Measurements from ENCODE around the gene KRT6B. TPM values are rescaled to one million over a fixed set of nuclear protein-coding genes. Genes with fewer than 3 reads are reported as not detected.

Gene KRT6B
- total RNA-seq (2014; rRNA removed; shearing (Covaris generic)), result not detected in 2 replicates
- polyA plus RNA-seq (2016; fragmentation: Nextera tagmentation; extraction: Ambion mirVana), result not detected in 2 replicates
- long read RNA-seq, result 0 reads

GRCh38 chr12:52452101-52452500, at the start of gene KRT6B:
Gene KRT6B (minus strand): TSS chr12:52452146. CDS start chr12:52452078, 68 bp downstream.
- no peak within 1 kb of the TSS for H3K27ac Mint-ChIP-seq
- no peak within 1 kb of the TSS for H3K4me2 ChIP-seq

More at GRCh38 chr12:52452101-52452500, at the start of gene KRT6B:
- no peaks in the 10 kb centered on the region for H3K79me2 ChIP-seq (replicated peaks; ENCODE audit: insufficient read depth)
- H3K36me3 Mint-ChIP-seq (ENCODE audit: low read depth), result no peaks in the 10 kb centered on the region
- H3K36me3 ChIP-seq (ENCODE audit: insufficient read depth), result no peaks in the 10 kb centered on the region
- no peak within 1 kb of the TSS for H3K27ac ChIP-seq (ENCODE audit: low read depth)
- TF ChIP-seq EZH2 (IDR thresholded peaks at IDR 0.05; ENCODE audit: low read depth, unreplicated experiment) (no peak), JUNB (IDR thresholded peaks at IDR 0.05; ENCODE audit: unreplicated experiment) (no peak), NANOG (IDR thresholded peaks at IDR 0.05; ENCODE audit: borderline replicate concordance) (no peak), ZNF114 (CRISPR knock-in tag; IDR thresholded peaks at IDR 0.05) (no peak), POLR2AphosphoS5 (IDR thresholded peaks at IDR 0.05; ENCODE audit: low read depth) (no peak), ZNF462 (CRISPR knock-in tag; IDR thresholded peaks at IDR 0.05) (no peak), ZNF331 (CRISPR knock-in tag; IDR thresholded peaks at IDR 0.05; ENCODE audit: low read depth) (no peak), CREB1 (CRISPR knock-in tag; IDR thresholded peaks at IDR 0.05; ENCODE audit: low read depth) (no peak), ETS1 (IDR thresholded peaks at IDR 0.05) (no peak), STAT1 (IDR thresholded peaks at IDR 0.05; ENCODE audit: unreplicated experiment) (no peak), EZH2phosphoT487 (IDR thresholded peaks at IDR 0.05; ENCODE audit: unreplicated experiment) (no peak), CTCF (conservative IDR thresholded peaks at IDR 0.05; ENCODE audit: low read depth in 2 of 2) (no peak)
- no peaks in the 10 kb centered on the region for H3K4me1 ChIP-seq (ENCODE audit: insufficient read depth)
- no peak within 1 kb of the TSS for H2AFZ ChIP-seq
- ATAC-seq (no peak), DNase-seq (ENCODE audit: low spot score) (no peak)
- H4K20me1 ChIP-seq (replicated peaks; ENCODE audit: insufficient read depth), result no peaks in the 10 kb centered on the region
- no peaks in the 10 kb centered on the region for H3K9me2 ChIP-seq (ENCODE audit: insufficient read depth)
- H3K4me3 ChIP-seq, result no peak within 1 kb of the TSS
- no peaks in the 10 kb centered on the region for H3K27me3 ChIP-seq (ENCODE audit: insufficient read depth)
- no peaks in the 10 kb centered on the region; the same call in none of the 3 replicates for H3K9me3 Mint-ChIP-seq
- H3K4me3 Mint-ChIP-seq, result no peak within 1 kb of the TSS
- peaks cover 3% of the 10 kb centered on the region for H3K27me3 Mint-ChIP-seq (ENCODE audit: insufficient read depth, low read depth, poor library complexity)
- H3F3A ChIP-seq (replicated peaks; ENCODE audit: low read depth), result no peaks in the 10 kb centered on the region
- peaks cover 13% of the 10 kb centered on the region for H3K4me1 Mint-ChIP-seq
